B cell (primary cell): Measurements from ENCODE around the gene WHAMM. TPM values are rescaled to one million over a fixed set of nuclear protein-coding genes. Genes with fewer than 3 reads are reported as not detected.

Source experiments
- ATAC-seq: fragments of 200-7000 bp; cut with Tn5 transposase; one replicate; pipeline ENCODE4 v1.10.0; 2021; ENCODE audit warnings: low read depth, mild to moderate bottlenecking, moderate number of reproducible peaks, moderate library complexity
- CTCF ChIA-PET: fragments of 350-600 bp; sonication (Branson Sonifier 250); formaldehyde crosslinking; loops from one replicate; lab custom pipeline; 2021; ENCODE audit warnings: antibody characterized with exemption, inconsistent platforms; lab: Charles Lee
- POLR2A ChIA-PET: fragments of 350-600 bp; sonication (Branson Sonifier 250); formaldehyde crosslinking; loops from one replicate; lab custom pipeline; 2021; ENCODE audit warnings: antibody characterized with exemption; lab: Charles Lee
- DNase-seq: peaks from one replicate; pipeline ENCODE4 v3.0.0; 2013
- H2AFZ ChIP-seq: 2 replicates; pipeline ENCODE4 v1.6.1; 2012; ENCODE audit warnings: mild to moderate bottlenecking, low read depth, low read length; ENCODE audit not compliant: insufficient read depth, poor library complexity, severe bottlenecking
- H3K27ac ChIP-seq, 2 donors: 1 replicate in 1 of 2; 2 replicates in 1 of 2; pipeline ENCODE4 v1.5.1; 2012 to 2013; ENCODE audit warnings: low read length in 2 of 2, mild to moderate bottlenecking in 2 of 2, moderate library complexity in 1 of 2
- H3K27me3 ChIP-seq, 4 experiments: fragments of 200-600 bp in 1 of 4; sonication (generic) in 1 of 4; replicated peaks in 1 of 4; 1 replicate in 2 of 4; 2 replicates in 2 of 4; pipeline versions ENCODE4 v1.6.1 to v1.7.0; 2013 to 2016; ENCODE audit warnings: low read length in 3 of 4, mild to moderate bottlenecking in 2 of 4, mixed read lengths in 1 of 4, moderate library complexity in 1 of 4; ENCODE audit not compliant: insufficient read depth in 4 of 4, control insufficient read depth in 3 of 4; ENCODE audit errors: control extremely low read depth in 1 of 4
- H3K36me3 ChIP-seq, 2 experiments: replicated peaks in 1 of 2; 1 replicate in 1 of 2; 2 replicates in 1 of 2; pipeline versions ENCODE4 v1.6.1 to v1.7.1; 2013; ENCODE audit warnings: low read length in 1 of 2; ENCODE audit not compliant: insufficient read depth in 2 of 2, control insufficient read depth in 1 of 2; ENCODE audit errors: control extremely low read depth in 1 of 2, extremely low read depth in 1 of 2
- H3K4me1 ChIP-seq, 2 donors: fragments of 200-600 bp in 1 of 2; sonication (generic) in 1 of 2; 1 replicate in 1 of 2; 2 replicates in 1 of 2; pipeline versions ENCODE4 v1.5.1 to v1.6.1; 2013 to 2017; ENCODE audit warnings: low read length in 2 of 2; ENCODE audit not compliant: control insufficient read depth in 2 of 2, insufficient read depth in 2 of 2
- H3K4me2 ChIP-seq: replicated peaks from 2 replicates; pipeline ENCODE3; 2012; ENCODE audit warnings: mild to moderate bottlenecking, low read depth, low read length; ENCODE audit not compliant: poor library complexity, severe bottlenecking
- H3K4me3 ChIP-seq, 5 experiments: fragments of 200-600 bp in 1 of 5; sonication (generic) in 1 of 5; 1 replicate in 3 of 5; 2 replicates in 2 of 5; pipeline versions ENCODE4 v1.5.1 to v1.7.0; 2011 to 2016; ENCODE audit warnings: low read length in 4 of 5, mild to moderate bottlenecking in 4 of 5, low read depth in 2 of 5, control low read depth in 1 of 5, moderate library complexity in 1 of 5; ENCODE audit not compliant: insufficient read depth in 1 of 5; ENCODE audit errors: control extremely low read depth in 1 of 5, extremely low read depth in 1 of 5
- H3K79me2 ChIP-seq: fragments of 200-600 bp; sonication (generic); one replicate; pipeline ENCODE4 v1.6.0; 2016; ENCODE audit warnings: low read length; ENCODE audit not compliant: control insufficient read depth, insufficient read depth
- H3K9ac ChIP-seq: fragments of 200-600 bp; sonication (generic); 2 replicates; pipeline ENCODE4 v1.6.1; 2017; ENCODE audit warnings: mild to moderate bottlenecking, low read length, moderate library complexity
- H3K9me3 ChIP-seq, 3 donors: one replicate each; pipeline versions ENCODE4 v1.6.1 to v1.7.1; 2013; ENCODE audit warnings: low read length in 2 of 3; ENCODE audit not compliant: control insufficient read depth in 2 of 3, insufficient read depth in 1 of 3; ENCODE audit errors: control extremely low read depth in 1 of 3
- H4K20me1 ChIP-seq: 2 replicates; pipeline ENCODE4 v1.6.0; 2012; ENCODE audit warnings: mild to moderate bottlenecking, low read length; ENCODE audit not compliant: insufficient read depth, control insufficient read depth, poor library complexity, severe bottlenecking
- H3K27ac Mint-ChIP-seq: one replicate; pipeline ENCODE4 v1.8.0; 2021; ENCODE audit warnings: mixed read lengths
- H3K27me3 Mint-ChIP-seq: one replicate; pipeline ENCODE4 v1.8.0; 2021; ENCODE audit warnings: mixed read lengths
- H3K4me1 Mint-ChIP-seq: one replicate; pipeline ENCODE4 v1.8.0; 2021; ENCODE audit warnings: mixed read lengths
- H3K4me3 Mint-ChIP-seq: one replicate; pipeline ENCODE4 v1.8.0; 2021; ENCODE audit warnings: mixed read lengths
- H3K9me3 Mint-ChIP-seq: one replicate; pipeline ENCODE4 v1.8.0; 2022; ENCODE audit warnings: mixed read lengths; ENCODE audit not compliant: insufficient read depth
- EZH2 ChIP-seq: IDR thresholded peaks from 2 replicates; pipeline ENCODE4 v1.6.1; 2012; ENCODE audit warnings: borderline replicate concordance, low read depth, mild to moderate bottlenecking, moderate library complexity, low read length; ENCODE audit not compliant: insufficient read depth, poor library complexity, severe bottlenecking
- WGBS: methylation state at CpG from one replicate; pipeline ENCODE4 v1.1.5; 2013; ENCODE audit warnings: missing lambda C conversion rate; ENCODE audit not compliant: insufficient coverage; 5-methylcytosine and 5-hydroxymethylcytosine counted together
- intact Hi-C: fragments of 100-400 bp; cut with micrococcal nuclease; formaldehyde crosslinking; loops from one replicate; pipeline ENCODE4 v1.10.0; 2022
- polyA plus RNA-seq: library from polyadenylated mRNA; depleted of rRNA; stranded (reverse); fragments of >200 nt; gene quantifications from 2 replicates; pipeline ENCODE4 v1.2.3, GENCODE V29; 2012
- total RNA-seq, 2 donors: library from RNA; stranded (reverse); fragments of 120-200 nt in 1 of 2; gene quantifications; 1 replicate in 1 of 2; 2 replicates in 1 of 2; pipeline versions ENCODE4 v1.2.3 to v1.2.4, GENCODE V29; 2013 to 2022
- TF ChIP-seq, protein P1 (sequence below): fragments of 200-600 bp; IDR thresholded peaks from one replicate; pipeline ENCODE4 v1.8.0; 2022; ENCODE audit warnings: antibody characterized with exemption, mild to moderate bottlenecking

The WHAMM gene
- total and polyA plus RNA-seq, 2 donors (not counting 1 experiment from before 2014, with no cell fraction given) = 18.3 to 31.3 TPM

DNA sequence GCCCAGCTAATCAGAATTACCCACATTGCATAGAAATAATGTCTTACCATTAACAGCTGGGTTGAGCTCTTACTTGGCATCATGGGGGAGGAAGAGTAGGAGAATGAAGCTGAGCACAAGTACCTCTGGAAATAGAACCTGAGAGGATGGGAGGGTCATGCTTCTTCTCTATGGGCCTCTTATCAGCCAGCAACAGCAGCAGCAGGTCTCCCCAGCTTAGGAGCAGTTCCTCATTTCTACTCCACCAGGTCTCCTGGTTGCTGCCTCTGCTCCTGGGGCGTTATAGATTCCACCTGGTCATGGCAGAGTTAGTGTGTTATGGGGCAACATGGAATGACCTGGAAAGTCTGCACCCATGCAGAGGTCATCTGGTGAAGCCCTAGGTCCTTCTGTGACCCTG lies 6.9 kb upstream of the WHAMM start:
- Histone ChIP-seq H3K9ac (no peak overlapping the region), H3K36me3 (no peaks in the 10 kb centered on the region), H4K20me1 (no peaks in the 10 kb centered on the region), H3K79me2 (peaks cover 3% of the 10 kb centered on the region), H2AFZ (no peak overlapping the region), H3K27me3 (peaks cover 0 to 7% (median 0%) of the 10 kb centered on the region in 4 experiments), H3K4me1 (peaks cover 17 to 20% of the 10 kb centered on the region in 2 donors), H3K4me2 (no peak overlapping the region), H3K9me3 (no peaks in the 10 kb centered on the region), H3K4me3 (no peak overlapping the region), H3K27ac (no peak overlapping the region)
- ChIA-PET POLR2A (no interaction called here), CTCF (interaction anchor here (0.6 kb wide), 1 partner anchor 11 kb away, joined by 6 read pairs; no protein-coding TSS in a partner anchor)
- Mint-ChIP-seq H3K4me1 (peaks cover 19% of the 10 kb centered on the region), H3K9me3 (no peaks in the 10 kb centered on the region), H3K27ac (no peak overlapping the region), H3K4me3 (no peak overlapping the region), H3K27me3 (peaks cover 10% of the 10 kb centered on the region)
- ATAC-seq (no peak), DNase-seq (no peak)
- WGBS = no CpG with 5 or more reads among the region's 1 CpG
- TF ChIP-seq EZH2 = no peak
- TF ChIP-seq, protein P1, sequence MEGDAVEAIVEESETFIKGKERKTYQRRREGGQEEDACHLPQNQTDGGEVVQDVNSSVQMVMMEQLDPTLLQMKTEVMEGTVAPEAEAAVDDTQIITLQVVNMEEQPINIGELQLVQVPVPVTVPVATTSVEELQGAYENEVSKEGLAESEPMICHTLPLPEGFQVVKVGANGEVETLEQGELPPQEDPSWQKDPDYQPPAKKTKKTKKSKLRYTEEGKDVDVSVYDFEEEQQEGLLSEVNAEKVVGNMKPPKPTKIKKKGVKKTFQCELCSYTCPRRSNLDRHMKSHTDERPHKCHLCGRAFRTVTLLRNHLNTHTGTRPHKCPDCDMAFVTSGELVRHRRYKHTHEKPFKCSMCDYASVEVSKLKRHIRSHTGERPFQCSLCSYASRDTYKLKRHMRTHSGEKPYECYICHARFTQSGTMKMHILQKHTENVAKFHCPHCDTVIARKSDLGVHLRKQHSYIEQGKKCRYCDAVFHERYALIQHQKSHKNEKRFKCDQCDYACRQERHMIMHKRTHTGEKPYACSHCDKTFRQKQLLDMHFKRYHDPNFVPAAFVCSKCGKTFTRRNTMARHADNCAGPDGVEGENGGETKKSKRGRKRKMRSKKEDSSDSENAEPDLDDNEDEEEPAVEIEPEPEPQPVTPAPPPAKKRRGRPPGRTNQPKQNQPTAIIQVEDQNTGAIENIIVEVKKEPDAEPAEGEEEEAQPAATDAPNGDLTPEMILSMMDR = no peak
- intact Hi-C loops = no loop called here

DNA sequence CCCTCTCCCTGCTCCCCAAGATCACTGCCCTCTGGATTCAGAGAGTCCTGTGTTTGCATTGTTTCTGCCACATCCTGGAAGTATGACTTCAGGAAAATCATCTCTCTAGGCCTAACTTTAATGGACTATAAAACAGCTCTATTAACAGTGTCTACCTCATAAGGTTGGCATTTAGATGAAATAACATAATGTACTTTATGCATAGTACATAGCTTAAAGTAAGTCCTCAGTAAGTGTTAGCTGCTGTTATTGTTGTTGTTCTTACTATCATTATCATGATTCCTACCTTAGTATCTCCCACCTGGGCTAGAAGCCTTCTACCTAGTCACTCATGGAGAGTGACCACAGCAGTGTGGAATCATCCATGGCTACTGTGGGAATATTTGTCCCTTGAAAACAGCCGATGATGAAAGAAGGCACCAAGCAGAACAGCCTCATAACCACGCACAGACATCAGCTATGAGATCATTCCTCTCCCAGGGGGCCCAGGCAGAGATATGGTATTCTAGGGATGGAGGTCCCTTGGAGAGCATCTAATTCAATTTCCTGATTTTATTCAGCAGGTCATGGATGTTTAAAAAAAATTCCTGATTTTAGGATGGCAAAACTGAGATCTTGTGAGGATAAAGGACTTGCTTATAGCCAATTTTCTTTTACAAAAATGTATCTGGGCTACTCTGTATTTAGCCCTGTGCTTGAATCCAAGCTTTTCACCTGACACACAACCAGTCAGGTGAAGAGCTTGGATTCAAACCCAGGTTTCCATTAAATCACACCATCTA lies 5.4 kb upstream of the WHAMM start:
- H3K9me3 Mint-ChIP-seq = no peaks in the 10 kb centered on the region
- Histone ChIP-seq H3K79me2 (peaks cover 3% of the 10 kb centered on the region), H3K27ac (no peak overlapping the region), H3K36me3 (no peaks in the 10 kb centered on the region), H3K27me3 (peaks cover 0 to 4% (median 0%) of the 10 kb centered on the region in 4 experiments), H4K20me1 (no peaks in the 10 kb centered on the region), H3K9ac (no peak overlapping the region), H2AFZ (no peak overlapping the region), H3K9me3 (no peaks in the 10 kb centered on the region), H3K4me2 (no peak overlapping the region), H3K4me1 (peaks cover 21 to 26% of the 10 kb centered on the region in 2 donors), H3K4me3 (no peak overlapping the region)
- no peak for DNase-seq
- WGBS = no CpG with 5 or more reads among the region's 2 CpGs
- no peak for ATAC-seq
- H3K4me1 Mint-ChIP-seq = peaks cover 29% of the 10 kb centered on the region
- TF ChIP-seq EZH2 = no peak
- TF ChIP-seq, protein P1 = no peak
- CTCF ChIA-PET = interaction anchor here (1.8 kb wide), 1 partner anchor 196 kb away, joined by 5 read pairs; no protein-coding TSS in a partner anchor
- H3K4me3 Mint-ChIP-seq = no peak overlapping the region
- POLR2A ChIA-PET = no interaction called here
- H3K27ac Mint-ChIP-seq = peak overlapping the region; percentile 42
- H3K27me3 Mint-ChIP-seq = peaks cover 10% of the 10 kb centered on the region
- intact Hi-C loops = no loop called here
